Measurements from ENCODE around the gene OR52J3.
"Not testable (repeated sequence)": the region's sequence is repeated elsewhere in the genome, so short reads cannot be mapped to it uniquely, and the experiment has no call there.

Gene OR52J3

DNA sequence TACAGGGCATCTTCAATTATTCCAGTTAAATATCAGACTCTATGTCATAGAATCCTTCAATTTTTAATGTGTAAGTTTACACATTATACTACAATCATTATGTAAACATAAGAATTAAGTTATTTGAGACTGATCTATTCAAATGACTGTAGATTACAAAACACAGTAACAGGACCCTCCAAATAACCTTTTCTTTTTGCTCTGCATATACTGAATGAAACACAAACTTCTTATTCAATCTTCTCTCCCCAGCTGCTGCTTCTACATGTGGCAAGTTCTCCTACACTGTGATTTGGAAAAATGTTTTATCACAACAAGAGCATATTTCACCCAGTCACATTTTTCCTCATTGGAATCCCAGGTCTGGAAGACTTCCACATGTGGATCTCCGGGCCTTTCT is at the start of gene OR52J3:
Gene OR52J3, plus strand, starts transcription at position 301 of the 400 bp plus-strand sequence. Its CDS starts 0 bp downstream, at position 301.
- DNase-seq = no peak

DNA sequence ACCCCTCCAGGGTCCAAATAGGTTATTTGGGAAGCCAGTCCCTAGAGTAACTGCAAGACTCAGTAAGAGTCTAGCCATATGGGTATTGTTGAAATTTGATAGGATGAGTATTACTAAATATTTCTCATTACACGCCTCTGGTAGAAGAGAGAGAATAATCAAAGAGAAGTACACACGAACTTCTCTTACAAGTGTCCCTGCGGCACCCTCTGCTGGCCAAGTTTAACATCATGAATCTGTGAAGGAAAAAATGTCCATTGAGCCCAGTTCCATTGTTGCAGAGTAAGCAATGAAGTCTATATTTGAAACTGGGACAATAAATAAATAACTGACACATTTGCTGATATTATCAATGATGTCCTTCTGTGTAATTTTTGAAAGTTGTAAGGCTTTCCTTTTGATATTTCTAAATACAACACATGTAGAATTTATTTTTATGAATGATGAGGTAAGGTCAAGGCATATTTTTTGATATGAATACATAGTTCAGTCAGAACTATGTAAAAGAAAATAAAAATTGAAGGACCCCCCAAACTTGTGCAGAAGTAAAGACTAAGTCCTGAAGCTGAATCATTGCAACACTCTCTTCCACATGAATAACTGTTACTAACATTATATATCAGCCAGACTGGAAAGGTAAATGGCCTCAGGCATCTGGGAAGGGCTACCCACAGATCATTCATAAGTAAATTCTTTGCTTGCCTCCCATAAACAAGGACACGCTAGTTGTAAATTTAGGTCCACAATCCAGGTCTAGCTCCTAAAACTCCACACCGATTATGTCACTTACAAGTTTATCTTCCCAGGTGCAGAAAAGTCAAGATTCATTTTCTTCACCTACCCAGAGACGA is 41.7 kb upstream of the OR52J3 start:
- peak; percentile 37 for DNase-seq

DNA sequence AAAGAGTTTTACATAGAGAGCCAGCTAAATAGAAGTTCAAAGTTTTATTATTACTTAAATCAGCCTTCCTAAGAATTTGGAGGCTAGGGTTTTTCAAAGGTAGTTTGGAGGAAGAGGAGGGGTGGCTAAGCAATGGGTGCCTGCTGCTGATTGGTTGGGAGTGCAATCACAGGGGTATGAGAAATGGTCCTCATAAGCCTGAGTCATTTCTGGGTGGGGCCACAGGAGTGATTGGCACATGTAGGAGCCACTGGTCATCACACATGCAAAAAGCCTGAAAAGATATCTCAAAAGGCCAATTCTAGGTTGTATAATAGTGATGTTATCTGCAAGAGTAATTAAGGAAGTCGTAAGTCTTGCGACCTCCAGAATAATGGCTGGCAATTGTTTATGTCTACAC is 38.8 kb upstream of the OR52J3 start:
- no peak for DNase-seq

GRCh38 chr11:5011254-5011653 is 35.1 kb upstream of the OR52J3 start:
- DNase-seq = no peak

- no peak for DNase-seq
Measured at GRCh38 chr11:5013012-5013411, 33.3 kb upstream of the OR52J3 start.

- no peak for DNase-seq
Measured at GRCh38 chr11:5021996-5022395, 24.3 kb upstream of the OR52J3 start.

DNA sequence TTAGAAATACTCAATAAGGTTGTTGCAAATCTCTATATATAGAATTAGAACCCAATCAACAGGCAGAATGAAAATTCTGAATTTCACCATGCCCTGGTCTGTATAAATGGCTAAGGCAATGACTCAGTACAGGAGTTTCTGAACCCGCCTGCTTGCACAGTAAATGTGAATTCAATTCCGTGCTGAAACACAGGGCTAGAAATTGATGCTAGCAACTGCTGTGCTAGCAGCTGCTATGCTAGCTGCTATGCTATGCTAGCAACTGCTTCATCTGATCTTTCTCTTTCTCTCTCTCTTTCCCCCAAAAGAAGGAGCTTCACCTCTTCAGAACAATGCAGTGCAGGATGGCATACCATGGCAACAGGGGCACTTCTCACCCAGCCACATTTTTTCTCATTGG is 9.7 kb upstream of the OR52J3 start:
- no peak for DNase-seq

DNA sequence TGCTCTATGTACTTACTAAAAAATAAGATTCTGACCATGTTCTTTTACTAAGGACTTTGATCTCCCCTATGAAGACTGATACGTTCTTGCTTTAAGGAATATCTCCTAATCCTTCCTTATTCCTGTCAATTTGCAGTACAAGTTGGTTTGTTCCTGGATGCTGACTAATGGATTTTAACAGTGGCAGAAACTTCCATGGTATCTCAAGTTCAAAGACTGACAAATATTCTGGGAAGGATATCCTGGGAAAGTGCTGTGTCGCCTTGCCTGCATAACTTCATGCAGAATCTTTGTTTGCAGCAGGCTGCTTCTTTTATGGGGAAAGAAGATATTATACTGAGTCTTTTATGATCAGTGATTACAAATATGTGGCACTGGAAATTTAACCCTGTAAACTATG is 8.4 kb upstream of the OR52J3 start:
- DNase-seq = no peak

GRCh38 chr11:5038341-5038740 is 8.0 kb upstream of the OR52J3 start:
- no peak for DNase-seq

- DNase-seq = no peak
Measured at GRCh38 chr11:5040876-5041275, 5.5 kb upstream of the OR52J3 start.

DNA sequence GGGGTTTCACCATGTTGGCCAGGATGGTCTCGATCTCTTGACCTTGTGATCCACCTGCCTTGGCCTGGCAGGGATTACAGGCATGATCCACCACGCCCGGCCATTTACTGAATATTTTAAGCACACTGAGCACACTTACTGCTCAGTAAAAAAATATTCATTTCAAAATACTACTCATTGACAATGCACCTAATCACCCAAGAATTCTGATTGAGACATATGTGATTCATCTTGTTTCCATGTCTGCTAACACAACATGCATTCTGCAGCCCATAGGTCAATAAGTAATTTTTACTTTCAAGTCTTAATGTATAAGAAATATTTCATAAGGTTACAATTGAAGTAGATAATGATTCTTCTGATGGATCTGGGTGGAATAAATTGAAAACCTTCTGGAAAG is 4.2 kb upstream of the OR52J3 start:
- no peak for DNase-seq

DNA sequence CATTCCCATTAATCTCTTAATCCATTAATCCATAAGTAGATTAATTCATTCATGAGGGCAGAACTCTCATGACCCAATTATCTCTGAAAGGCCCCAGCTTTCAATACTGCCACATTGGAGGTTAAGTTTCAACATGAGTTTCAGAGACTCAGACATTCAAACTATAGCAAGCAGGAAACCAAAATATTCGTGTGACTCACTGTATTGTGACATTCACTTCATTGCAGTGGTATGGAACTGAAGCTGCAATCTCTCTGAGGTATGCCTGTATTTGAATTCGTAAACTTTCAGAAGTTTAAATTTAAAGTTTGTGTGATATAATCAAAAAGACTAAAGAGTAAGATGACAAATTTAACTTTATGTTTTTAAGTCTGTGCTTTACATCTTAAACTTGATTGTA is 2.9 kb upstream of the OR52J3 start:
- peak; percentile 4 for DNase-seq

DNA sequence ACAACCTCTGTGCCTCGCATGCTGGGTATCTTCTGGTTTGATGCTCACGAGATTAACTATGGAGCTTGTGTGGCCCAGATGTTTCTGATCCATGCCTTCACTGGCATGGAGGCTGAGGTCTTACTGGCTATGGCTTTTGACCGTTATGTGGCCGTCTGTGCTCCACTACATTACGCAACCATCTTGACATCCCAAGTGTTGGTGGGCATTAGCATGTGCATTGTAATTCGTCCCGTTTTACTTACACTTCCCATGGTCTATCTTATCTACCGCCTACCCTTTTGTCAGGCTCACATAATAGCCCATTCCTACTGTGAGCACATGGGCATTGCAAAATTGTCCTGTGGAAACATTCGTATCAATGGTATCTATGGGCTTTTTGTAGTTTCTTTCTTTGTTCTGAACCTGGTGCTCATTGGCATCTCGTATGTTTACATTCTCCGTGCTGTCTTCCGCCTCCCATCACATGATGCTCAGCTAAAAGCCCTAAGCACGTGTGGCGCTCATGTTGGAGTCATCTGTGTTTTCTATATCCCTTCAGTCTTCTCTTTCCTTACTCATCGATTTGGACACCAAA is 516 bp downstream of the OR52J3 start:
- no peak for DNase-seq

GRCh38 chr11:5058679-5059078 is 12.4 kb downstream of the OR52J3 start:
- DNase-seq = not testable (repeated sequence)

- DNase-seq = no peak
Measured at GRCh38 chr11:5059391-5059790, 13.1 kb downstream of the OR52J3 start, which contains the start of gene OR52E2. TSS of gene OR52E2 (minus strand) at chr11:5059627. CDS start at chr11:5059627, 0 bp downstream.

GRCh38 chr11:5065027-5065426 is 18.7 kb downstream of the OR52J3 start:
- DNase-seq = no peak

DNA sequence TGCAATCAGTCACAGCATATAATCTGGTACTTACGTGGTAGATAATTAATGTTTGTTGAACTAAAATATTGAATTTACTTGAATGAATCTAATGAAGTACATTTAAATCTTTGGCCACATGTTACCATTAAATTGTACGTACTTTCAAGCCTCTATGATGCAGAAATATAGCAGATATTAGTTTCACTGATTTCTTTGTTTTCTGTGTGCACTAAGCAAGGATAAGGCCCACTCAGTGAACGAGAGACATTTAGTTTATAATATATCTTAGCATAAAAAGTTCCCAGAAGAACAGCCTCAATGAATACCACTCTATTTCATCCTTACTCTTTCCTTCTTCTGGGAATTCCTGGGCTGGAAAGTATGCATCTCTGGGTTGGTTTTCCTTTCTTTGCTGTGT is 22.9 kb downstream of the OR52J3 start, which contains the start of gene OR52E1:
Gene OR52E1, plus strand, starts transcription at position 301 of the 400 bp plus-strand sequence.
- DNase-seq = no peak

DNA sequence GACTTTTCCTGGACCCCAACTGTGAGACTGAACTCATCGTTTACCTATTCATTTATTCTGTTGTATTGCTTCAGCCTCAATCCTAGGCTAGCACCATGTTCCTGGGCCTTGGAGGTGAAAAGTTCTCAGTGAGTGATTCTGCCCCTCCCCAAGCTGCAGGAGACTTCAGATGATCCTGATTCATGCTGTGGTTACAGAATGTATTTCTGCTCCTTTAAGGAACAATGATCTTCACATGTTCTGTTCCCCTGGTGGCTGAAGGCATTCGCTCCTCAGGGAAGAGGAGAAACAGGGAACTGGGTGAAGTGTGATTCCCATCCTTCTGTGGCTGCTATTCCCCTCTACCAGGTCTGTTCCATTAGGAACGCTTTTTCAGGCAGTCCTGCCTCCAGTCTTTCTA is 25.5 kb downstream of the OR52J3 start:
- DNase-seq = no peak

DNA sequence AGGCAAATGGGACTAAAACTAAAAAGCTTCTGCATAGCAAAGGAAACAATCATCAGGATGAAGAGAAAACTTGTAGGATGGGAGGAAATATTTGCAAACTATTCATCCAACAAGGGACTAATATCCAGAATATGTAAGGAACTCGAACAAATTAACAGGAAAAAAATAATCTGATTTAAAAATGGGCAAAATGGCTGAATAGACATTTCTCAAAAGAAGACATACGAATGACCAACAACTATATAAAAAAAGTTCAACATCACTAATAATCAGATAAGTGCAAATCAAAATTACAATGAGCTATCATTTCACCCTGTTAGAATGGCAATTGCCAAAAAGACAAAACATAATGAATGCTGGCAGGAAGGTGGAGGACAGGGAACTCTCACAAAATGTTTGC is 35.1 kb downstream of the OR52J3 start:
- no peak for DNase-seq

DNA sequence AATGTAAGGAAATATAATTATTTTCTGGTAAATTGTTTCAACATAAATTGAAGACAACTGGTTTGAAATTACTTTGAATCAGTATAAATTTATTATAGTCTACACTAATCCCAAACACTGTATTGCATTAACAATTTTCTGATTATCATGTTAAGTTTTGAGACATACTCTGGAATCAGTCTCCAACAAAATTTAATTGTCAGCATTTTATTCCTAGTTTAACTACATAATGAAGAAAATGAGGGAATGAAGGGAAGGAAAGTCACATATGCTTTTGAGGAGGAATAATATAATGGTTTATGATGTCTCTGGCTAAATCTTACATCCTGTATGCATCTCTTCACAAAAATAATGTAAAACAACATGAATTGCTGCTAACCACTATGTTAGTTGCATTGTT is 37.3 kb downstream of the OR52J3 start:
- no peak for DNase-seq

- no peak for DNase-seq
Measured at GRCh38 chr11:5088556-5088955, 42.2 kb downstream of the OR52J3 start.

GRCh38 chr11:5090668-5091067 is 44.3 kb downstream of the OR52J3 start:
- no peak for DNase-seq

DNA sequence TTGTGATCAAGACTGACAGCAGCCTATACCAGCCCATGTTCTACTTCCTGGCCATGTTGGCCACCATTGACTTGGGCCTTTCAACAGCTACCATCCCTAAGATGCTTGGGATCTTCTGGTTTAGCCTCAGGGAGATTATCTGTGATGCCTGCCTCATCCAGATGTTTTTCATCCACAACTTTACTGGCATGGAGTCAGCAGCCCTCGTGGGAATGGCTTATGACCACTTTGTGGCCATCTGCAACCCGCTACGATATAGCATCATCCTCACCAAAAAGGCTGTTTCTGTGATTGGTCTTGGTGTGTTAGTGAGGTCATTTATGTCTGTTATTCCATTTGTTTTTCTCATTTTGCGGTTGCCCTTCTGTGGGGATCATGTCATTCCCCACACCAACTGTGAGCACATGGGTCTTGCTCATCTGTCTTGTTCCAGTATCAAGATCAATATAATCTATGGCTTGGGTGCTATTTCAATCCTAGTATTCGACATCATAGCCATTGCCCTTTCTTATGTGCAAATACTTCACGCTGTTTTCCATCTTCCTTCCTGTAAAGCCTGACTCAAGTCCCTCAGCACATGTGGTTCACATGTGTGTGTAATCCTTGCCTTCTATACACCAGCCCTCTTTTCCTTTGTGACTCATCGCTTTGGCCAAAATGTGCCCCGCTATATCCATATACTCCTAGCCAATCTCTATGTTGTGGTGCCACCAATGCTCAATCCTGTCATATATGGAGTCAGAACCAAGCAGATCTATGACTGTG is 46.7 kb downstream of the OR52J3 start:
- DNase-seq = no peak

- DNase-seq = no peak
Measured at GRCh38 chr11:5096011-5096410, 49.7 kb downstream of the OR52J3 start.

Measured in activated CD4-positive, alpha-beta T cell treated with anti-CD3 and anti-CD28 coated beads, Interleukin-10, Interleukin-2, amounts not matched to agents 100 ng/mL and 50 ng/mL, durations not matched to agents 16 hours and 8 hours (primary cell).